Skeletal muscle cell (primary cell): ENCODE measurements around the gene CSRNP3.

Source experiments
- DNase-seq: peaks from one replicate; pipeline ENCODE4 v3.0.0-alpha.2; 2010; ENCODE audit warnings: low read depth
- H3K4me3 ChIP-seq: 2 replicates; pipeline ENCODE4 v1.5.1; 2011; ENCODE audit warnings: low read depth, mild to moderate bottlenecking, control low read depth, low read length, moderate library complexity

The CSRNP3 gene

GRCh38 chr2:165533331-165533730 lies 63.8 kb downstream of the CSRNP3 start:
- H3K4me3 ChIP-seq: no peak overlapping the region
- peak; percentile 10 for DNase-seq

GRCh38 chr2:165535471-165535870 lies 66.0 kb downstream of the CSRNP3 start:
- no peak for DNase-seq
- H3K4me3 ChIP-seq: no peak overlapping the region

DNA sequence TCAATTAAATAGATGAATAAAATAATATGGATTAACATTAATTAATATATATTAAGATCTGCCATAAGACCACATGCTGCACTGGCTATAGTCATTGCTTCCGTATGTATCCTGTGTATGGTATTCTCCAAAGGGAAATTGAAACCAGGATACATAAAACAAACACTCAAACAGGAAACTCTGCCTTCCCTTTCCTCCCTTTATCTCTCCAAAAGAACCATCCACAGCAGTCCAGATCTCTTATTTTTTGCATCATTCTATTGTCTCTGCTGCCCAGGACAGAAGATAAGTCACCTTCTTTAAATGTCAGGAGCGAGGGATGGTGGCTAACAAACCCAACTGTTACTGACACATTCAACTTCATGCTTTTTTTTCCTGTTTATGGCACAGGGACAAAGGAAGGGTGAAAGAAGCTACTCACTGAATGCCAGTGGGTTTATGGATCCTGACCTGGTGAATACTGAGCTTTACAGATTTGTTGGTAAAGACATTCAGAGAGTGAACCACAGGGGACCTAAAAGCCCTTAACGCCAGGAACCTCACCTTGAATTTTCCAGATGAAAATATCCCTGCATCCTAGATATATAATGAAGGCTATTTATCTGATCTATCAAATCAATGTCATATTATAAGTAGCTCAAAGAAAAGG lies 67.5 kb downstream of the CSRNP3 start:
- DNase-seq: no peak
- no peak overlapping the region for H3K4me3 ChIP-seq

GRCh38 chr2:165539985-165540384 lies 70.5 kb downstream of the CSRNP3 start:
- no peak for DNase-seq
- H3K4me3 ChIP-seq: no peak overlapping the region

- H3K4me3 ChIP-seq: no peak overlapping the region
Measured at GRCh38 chr2:165544897-165545296, 75.4 kb downstream of the CSRNP3 start.

DNA sequence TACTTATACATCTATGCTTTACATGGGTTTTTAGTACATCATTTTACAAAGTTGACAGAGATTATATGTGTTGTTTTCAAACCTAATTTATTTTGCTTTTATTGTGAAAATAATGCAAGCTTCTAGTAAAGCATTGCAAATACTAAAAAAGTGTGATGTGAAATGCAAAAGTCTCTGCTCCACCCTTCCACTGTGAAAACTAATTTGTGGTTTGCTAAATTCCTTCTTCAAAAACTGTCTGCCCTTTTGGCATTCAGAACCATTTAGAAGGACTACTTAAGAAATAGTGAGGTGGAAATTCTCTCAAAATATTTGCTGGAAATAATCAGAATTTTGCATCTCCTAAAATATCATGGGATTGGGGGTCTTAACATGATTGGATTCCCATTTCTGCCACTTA lies 78.4 kb downstream of the CSRNP3 start:
- no peak overlapping the region for H3K4me3 ChIP-seq
- no peak for DNase-seq

More at GRCh38 chr2:165544897-165545296, 75.4 kb downstream of the CSRNP3 start:
- no peak for DNase-seq

DNA sequence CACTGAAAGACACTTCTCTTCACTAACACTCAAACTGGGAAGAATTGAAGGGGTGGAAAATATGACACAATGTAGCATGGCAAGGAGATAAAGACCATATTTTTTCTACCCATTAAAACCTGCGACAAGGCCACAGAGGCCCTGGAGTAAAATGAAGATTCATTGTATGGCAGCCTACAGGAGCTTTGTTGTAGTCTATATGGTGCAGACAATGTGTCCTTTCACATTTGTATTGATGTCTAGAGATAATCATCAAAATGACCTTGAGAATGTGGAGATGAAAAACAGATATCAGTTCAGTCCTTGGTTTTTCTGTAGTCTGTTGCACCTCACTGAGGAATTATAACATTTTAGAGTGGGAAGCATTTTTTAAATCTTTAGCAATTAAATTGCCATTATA lies 80.1 kb downstream of the CSRNP3 start:
- DNase-seq: no peak
- H3K4me3 ChIP-seq: no peak overlapping the region

GRCh38 chr2:165558832-165559231 lies 89.3 kb downstream of the CSRNP3 start:
- no peak for DNase-seq
- H3K4me3 ChIP-seq: no peak overlapping the region

- H3K4me3 ChIP-seq: no peak overlapping the region
- no peak for DNase-seq
Measured at GRCh38 chr2:165560377-165560988, 91.0 kb downstream of the CSRNP3 start.

- H3K4me3 ChIP-seq: no peak overlapping the region
- no peak for DNase-seq
Measured at GRCh38 chr2:165561516-165561915, 92.0 kb downstream of the CSRNP3 start.

GRCh38 chr2:165562233-165562632 lies 92.7 kb downstream of the CSRNP3 start:
- no peak for DNase-seq
- H3K4me3 ChIP-seq: no peak overlapping the region

DNA sequence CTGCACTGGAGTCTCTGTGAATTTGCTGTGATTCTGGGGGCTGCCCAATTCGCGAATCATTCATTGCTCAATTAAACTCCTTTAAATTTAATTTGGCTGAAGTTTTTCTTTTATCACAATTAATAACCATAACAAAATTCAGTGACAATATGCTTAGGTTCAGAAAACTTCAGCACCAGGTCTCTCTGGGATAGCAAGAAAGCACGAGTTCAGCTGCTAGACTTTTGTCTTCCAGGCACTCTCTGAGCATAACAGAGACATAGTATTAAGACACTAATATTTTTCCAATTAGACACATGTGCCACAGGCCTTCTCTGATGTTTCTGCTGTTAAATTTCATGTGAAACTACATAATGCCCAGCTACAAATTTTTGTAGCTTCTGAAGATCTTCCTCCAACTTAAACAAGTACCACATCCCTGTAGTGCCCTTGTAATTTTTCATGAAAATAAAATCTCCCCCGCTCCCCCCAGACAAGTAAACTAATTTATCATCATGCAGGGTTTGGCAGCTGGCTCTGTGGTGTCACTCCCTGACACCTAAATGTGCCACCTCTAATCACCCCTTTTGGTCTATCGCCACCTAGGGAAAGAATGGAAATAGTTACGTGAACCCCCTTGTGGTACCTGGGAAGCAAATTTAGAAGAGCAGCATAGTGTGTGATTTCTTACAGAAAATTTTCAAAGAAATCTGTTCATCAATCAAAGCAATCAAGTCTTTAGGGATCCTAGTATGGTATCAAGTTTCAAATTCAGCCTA lies 94.1 kb downstream of the CSRNP3 start:
- DNase-seq: no peak
- no peak overlapping the region for H3K4me3 ChIP-seq

- no peak overlapping the region for H3K4me3 ChIP-seq
- no peak for DNase-seq
Measured at GRCh38 chr2:165566008-165566407, 96.5 kb downstream of the CSRNP3 start.

DNA sequence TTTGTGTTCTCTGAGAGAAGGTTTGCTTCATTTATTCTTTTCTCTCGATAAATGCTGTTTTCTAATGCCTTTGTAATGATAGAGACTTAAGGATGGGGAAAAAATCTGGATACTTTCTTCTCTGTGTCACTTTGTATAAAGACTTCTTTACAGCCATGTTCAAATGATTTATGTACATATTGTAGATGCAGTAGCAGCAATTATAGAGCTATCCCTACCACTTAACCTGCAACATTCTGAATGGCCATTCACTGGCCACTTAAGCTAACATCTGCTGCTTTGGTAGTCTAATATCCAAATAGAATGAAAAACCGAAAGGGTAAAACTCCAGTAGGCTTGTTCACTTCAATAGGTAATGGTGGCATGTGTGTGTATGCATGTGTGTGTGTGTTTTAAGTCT lies 97.8 kb downstream of the CSRNP3 start:
- DNase-seq: no peak
- no peak overlapping the region for H3K4me3 ChIP-seq

GRCh38 chr2:165568361-165568760 lies 98.9 kb downstream of the CSRNP3 start:
- no peak overlapping the region for H3K4me3 ChIP-seq
- no peak for DNase-seq

DNA sequence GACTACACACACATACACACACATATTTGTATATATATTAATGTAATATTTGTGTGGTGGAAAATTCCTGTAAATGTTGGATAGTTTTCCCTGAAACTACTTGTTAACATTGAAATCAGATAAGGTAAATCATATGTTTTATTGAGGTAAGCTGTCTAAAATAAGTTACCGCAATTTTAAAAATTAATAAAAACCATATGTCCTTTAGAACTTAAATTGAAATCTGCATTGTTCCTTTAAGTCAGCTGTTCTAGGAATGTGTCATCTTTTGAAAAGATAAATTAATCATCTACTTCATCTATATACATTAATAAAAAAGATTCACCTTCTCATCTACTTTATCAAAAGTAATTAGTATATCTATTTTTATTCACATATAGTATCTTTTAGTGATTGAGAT lies 102.0 kb downstream of the CSRNP3 start:
- no peak overlapping the region for H3K4me3 ChIP-seq
- no peak for DNase-seq

DNA sequence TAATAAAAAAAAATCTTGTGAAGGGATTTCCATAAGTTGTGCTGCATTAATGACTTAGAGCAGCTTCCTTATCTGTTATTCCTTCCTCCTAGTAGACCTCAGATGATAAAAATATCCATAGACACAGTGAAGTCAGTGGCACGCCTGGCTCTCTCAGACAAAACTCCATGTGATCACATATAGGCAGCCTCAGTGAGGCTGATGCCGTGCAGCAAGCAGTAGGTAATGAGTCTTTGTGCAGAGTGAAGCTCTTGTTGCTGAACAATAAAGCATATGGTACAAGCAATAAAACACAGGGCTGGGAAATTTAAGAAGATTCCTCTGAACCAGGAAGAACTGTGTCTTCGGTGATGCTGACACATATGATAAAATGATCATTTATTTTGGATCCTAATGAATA lies 102.7 kb downstream of the CSRNP3 start:
- no peak overlapping the region for H3K4me3 ChIP-seq
- no peak for DNase-seq

DNA sequence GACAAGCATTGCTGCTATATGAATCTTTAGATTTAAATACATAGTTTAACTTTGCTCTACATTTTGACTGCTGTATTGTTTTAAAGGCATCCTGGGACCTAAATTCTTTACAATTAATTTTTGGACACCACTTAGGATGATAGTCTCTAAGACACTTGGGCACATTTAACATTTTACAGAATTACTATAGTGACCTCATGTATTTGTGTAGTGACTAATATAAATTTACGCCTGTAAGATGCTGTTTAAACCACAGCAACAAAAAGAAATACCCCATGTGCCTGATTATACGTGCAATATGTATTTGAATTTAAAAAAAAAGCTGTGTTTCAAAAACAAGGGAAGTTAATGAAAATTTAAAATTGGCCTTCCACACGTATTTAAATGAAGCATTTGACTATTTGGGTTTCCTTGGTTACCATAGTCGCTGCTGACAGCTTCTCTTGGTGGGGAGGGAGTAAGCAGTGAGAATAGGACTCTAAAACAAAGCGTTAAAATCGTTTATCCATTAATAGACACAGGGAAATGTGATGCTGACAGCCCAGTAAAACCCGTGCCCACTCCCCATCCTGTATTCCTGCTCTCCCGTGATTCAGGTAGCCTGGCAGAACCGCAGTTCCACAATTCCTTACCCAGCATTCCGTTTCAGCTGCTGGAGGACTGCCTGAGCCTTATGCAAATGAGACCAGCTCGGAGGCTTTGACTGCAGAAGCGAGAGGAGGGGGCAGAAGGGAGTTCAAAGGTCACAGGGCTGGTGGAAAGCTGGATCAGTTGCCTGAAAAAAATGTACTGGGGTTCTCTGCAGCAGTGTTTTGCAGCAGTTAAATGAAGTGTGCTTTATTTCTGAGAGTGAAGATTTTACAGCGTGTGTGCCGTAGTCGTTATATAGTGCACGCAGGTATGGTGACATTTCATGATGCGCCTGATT lies 104.3 kb downstream of the CSRNP3 start:
- DNase-seq: no peak
- H3K4me3 ChIP-seq: peak overlapping the region; percentile 42

DNA sequence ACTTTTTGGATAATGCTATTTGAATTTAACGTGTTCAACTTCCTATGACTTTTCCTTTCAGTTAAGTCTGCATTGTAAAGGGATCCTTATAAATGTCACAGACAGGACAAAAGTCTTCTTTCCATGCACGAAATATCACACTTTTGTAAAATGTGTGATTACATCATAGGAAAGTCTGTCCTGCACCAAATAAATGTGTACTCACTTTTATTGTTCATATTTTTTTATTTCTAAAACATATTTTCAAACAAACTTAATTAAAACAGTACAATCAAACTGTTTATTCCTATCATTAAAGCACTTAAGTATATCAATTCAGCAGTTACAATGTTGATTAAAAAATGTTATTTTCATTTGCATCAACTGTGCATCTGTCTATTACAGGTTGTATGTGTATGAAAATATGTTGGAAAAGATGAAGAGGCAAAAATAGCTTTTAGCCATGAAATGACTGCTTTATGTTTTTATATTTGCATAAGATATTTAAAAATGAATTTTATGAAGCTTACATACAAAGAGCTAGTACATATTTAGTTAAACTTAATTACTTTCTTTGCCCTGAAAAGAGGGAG lies 105.6 kb downstream of the CSRNP3 start:
- no peak overlapping the region for H3K4me3 ChIP-seq
- no peak for DNase-seq
